GM18526 (cell line): ENCODE data around the gene PCBD1.

Source experiments
- POLR2A ChIP-seq: IDR thresholded peaks from 3 replicates; pipeline ENCODE4 v1.6.1; 2011; ENCODE audit not compliant: insufficient read length; ENCODE audit errors: extremely low read depth

The PCBD1 gene

GRCh38 chr10:70840836-70841235 is 47.5 kb downstream of the PCBD1 start:
- no peak for TF ChIP-seq POLR2A

- TF ChIP-seq POLR2A = no peak
These were observed 50.0 kb downstream of the PCBD1 start for GRCh38 chr10:70838270-70838805.

GRCh38 chr10:70837660-70838059 is 50.7 kb downstream of the PCBD1 start:
- no peak for TF ChIP-seq POLR2A

GRCh38 chr10:70836319-70836718 is 52.0 kb downstream of the PCBD1 start:
- TF ChIP-seq POLR2A = no peak

- no peak for TF ChIP-seq POLR2A
These were observed 53.8 kb downstream of the PCBD1 start for GRCh38 chr10:70834441-70835151.

- no peak for TF ChIP-seq POLR2A
These were observed 54.3 kb downstream of the PCBD1 start for GRCh38 chr10:70834021-70834420.

GRCh38 chr10:70833601-70834000 is 54.8 kb downstream of the PCBD1 start:
- no peak for TF ChIP-seq POLR2A
